GM19438 (cell line): ENCODE measurements around the gene HERC4.
"Not testable (repeated sequence)": the region's sequence is repeated elsewhere in the genome, so short reads cannot be mapped to it uniquely, and the experiment has no call there.

Source experiments
- ATAC-seq: cut with Tn5 transposase; IDR thresholded peaks from one replicate; pipeline ENCODE4 v1.9.1; 2021; ENCODE audit warnings: low read depth; ENCODE audit not compliant: unreplicated experiment

The HERC4 gene

DNA sequence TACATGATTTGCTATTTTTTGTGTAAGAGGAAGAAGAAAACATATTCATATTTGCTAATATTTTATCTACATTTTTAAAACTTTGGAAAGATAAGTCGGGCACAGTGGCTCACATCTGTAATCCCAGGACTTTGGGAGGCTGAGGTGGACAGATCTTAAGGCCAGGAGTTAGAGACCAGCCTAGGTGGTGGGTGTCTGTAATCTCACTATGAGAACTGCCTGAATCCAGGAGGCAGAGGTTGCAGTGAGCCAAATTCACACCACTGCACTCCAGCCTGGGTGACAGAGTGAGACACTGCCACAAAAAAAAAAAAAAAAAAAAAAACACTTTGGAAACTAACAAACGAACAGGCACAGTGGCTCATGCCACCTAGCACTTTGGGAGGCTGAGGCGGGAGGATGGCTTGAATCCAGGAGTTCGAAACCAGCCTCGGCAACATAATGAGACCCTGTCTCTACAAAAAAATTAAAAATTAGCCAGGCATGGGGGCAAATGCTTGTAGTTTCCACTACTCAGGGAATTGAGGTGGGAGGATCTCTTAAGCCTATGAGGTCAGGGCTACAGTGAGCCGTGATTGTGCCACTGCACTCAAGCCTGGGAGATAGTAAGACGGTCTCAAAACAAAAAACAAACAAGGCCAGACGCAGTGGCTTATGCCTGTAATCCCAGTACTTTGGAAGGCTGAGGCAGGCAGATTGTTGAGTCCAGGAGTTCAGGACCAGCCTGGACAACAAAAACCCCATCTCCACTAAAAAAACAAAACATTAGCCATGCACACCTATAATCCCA is 25.6 kb downstream of the HERC4 start:
- ATAC-seq: no peak

DNA sequence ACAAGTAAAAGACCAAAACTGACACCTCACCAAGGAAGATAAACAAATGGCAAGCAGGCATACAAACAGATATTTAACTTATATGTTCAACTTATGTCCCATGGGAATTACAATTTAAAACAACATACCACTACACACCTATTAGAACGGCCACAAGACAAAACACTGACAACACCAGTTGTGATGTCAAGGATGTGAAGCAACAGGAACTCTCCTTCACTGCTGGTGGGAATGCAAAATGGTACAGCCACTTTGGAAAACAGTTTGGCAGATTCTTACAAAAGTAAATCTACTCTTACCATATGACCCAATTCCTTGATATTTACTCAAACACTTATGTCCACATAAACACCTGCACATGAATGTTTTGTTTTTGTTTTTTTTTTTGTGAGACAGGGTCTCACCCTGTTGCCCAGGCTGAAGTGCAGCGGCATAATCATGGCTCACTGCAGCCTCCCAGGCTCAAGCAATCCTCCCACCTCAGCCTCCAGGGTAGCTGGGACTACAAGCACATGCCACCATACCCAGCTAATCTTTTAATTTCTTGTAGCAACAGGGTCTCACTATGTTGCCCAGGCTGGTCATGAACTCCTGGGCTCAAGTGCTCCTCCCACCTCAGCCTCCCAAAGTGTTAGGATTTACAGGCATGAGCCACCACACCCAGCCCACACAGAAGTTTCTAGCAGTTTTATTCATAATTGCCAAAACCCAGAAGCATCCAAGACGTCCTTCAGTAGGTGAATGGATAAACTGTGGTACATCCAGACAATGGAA is 27.3 kb downstream of the HERC4 start:
- no peak for ATAC-seq

DNA sequence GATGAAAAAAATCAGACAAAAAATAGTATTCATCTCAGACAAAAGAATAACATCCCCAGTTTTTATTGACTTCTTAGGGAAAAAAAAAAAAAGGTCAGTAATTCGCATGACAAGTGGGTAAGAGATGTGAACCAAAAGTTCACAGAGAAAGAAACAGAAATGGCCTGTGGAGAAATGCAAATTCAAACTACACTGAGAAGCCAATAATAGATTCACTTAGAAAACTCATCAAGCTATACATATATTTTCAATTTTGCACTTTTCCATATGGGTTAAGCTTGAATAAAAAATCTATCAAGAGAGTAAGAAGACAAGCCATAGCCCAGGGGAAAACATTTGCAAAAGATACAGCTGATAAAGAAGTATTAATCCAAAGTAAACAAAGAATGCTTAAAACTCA is 28.0 kb downstream of the HERC4 start:
- ATAC-seq: no peak

GRCh38 chr10:68046642-68047041 is 28.4 kb downstream of the HERC4 start:
- ATAC-seq: no peak

GRCh38 chr10:68043030-68043429 is 32.1 kb downstream of the HERC4 start:
- ATAC-seq: no peak

GRCh38 chr10:68032113-68032512 is 43.0 kb downstream of the HERC4 start:
- ATAC-seq: no peak

DNA sequence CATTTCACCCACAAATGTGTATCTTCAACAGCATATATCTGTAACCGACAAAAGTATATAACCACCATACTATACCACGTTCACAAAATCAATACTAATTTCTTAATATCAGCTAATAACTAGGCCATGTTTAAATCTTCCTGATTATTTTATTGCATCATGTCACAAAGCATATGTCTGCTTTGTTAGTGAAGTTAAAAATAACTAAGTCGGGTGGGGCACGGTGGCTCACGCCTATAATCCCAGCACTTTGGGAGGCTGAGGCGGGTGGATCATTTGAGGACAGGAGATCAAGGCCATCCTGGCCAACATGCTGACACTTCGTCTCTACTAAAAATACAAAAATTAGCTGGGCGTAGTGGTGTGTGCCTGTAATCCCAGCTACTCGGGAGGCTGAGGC is 47.7 kb downstream of the HERC4 start:
- no peak for ATAC-seq

DNA sequence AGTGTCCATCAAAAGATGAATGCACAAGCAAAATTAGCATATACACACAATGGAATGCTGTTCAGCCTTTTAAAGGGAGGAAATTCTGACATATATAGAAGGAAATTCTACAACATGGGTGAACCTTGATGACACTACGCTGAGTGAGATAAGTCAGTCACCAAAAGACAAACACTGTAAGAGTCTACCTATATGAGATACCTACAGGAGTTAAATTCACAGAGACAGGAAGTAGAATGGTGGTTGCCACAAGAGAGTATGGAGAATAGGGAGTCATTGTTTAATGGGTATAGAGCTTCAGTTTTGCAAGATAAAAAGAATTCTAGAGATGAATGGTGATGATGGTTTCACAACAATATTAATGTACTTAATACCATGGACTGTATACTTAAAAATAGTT is 51.8 kb downstream of the HERC4 start:
- no peak for ATAC-seq

DNA sequence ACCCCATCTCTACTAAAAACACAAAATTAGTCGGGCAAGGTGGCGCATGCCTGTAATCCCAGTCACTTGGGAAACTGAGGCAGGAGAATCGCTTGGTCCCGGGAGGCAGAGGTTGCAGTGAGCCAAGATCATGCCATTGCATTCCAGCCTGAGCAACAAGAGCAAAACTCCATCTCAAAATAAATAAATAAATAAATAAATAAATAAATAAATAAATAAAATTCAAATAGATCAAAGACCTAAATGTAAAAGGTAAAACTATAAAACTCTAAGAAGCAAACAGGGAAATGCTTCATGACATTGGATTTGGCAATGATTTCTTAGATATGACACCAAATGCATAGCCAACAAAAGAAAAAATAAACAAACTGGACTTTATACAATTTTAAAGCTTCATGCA is 52.8 kb downstream of the HERC4 start:
- not testable (repeated sequence) for ATAC-seq

DNA sequence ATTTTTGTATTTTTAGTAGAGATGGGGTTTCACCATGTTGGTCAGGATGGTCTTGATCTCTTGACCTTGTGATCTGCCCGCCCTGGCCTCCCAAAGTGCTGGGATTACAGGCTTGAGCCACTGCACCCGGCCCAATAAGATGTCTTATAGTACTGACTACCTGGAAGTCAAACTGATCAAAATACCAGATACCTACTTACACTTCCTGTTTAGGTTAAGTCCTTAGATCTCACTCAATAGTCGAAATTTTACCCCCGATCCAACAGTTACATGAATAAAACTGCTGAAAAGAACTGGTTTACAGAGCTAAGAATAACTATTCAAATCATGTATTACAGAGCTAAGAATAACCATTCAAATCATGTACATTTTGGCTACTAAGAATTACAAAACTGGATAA is 58.6 kb downstream of the HERC4 start:
- not testable (repeated sequence) for ATAC-seq

- ATAC-seq: no peak
Measured at GRCh38 chr10:68010426-68010940, 64.6 kb downstream of the HERC4 start.

DNA sequence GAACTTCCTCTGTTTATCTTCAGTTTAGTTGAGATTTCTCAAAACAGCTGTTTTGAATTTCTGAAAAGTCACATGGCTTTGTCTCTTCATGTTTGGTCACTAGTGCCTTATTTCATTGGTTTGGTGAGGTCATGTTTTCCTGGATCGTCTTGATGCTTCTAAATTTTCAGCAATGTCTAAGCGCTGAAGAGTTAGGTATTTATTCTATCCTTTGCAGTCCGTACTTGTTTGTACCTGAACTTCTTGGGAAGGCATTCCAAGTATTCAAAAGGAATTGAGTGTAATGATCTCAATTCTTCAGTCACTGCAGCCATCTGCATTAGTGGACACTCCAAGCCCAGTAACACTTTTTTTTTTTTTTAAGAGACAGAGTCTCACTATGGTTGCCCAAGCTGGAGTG is 67.7 kb downstream of the HERC4 start:
- ATAC-seq: no peak

DNA sequence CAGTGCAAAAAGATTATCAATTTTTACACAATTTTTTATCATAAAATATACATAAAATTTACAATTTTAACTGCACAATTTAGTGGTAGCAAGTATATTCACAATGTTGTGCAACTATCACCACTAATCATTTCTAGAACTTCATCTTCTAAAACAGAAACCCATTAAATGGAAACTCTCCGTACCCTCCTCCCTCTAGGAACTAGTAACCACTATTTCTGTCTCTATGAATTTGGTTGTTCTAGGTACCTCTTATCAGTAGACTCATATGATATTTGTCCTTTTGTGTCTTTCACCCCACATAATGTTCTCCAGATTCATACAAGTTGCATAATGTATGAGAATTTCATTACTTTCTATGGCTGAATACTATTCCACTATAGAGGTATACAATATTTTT is 73.5 kb downstream of the HERC4 start:
- no peak for ATAC-seq

DNA sequence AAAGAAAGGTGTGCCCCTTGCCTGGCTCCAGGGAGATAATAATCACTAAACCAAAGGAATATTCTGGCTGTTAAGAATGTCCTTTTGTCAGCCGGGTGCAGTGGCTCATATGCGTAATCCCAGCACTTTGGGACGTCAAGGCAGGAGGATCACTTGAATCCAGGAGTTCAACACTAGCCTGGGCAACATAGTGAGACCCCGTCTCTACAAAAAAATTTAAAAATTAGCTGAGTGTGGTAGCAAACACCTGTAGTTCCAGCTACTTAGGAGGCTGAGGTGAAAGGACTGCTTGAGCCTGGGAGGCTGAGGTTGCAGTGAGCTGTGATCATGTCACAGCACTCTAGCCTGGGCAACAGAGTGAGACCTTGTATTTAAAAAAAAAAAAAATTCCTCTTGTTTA is 74.1 kb downstream of the HERC4 start:
- ATAC-seq: no peak

- ATAC-seq: no peak
Measured at GRCh38 chr10:67990093-67990492, 85.0 kb downstream of the HERC4 start.

GRCh38 chr10:67988606-67989005 is 86.5 kb downstream of the HERC4 start:
- ATAC-seq: no peak

DNA sequence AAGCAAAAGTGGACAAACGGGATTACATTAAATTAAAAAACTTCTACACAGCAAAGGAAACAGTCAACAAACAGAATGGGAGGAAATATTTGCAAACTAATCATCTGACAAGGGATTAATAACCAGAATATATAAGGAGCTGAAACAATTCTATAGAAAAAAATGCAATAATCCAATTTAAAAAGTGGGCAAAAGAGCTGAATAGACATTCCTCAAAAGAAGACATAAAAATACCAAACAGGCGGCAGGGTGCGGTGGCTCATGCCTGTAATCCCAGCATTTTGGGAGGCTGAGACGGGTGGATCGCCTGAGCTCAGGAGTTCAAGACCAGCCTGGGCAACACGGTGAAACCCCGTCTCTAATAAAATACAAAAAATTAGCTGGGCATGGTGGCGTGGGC is 92.5 kb downstream of the HERC4 start:
- ATAC-seq: not testable (repeated sequence)

DNA sequence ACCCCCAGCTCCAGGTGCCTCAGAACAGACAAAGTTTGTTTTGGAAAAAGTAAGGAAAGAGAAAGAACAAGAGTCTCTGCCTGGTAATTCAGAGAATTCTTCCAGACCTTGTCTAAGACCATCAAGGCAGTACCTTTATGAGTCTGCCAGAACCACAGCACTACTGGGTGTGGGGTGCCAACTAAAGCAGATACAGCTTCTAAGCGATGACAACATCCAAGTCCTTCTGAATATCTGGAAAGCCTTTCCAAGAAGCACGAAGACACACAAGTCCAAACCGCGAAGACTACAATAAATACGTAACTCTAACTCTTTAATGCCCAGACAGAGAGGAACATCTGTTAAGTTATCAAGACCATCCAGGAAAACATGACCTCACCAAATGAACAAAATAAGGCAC is 96.3 kb downstream of the HERC4 start:
- ATAC-seq: no peak

- ATAC-seq: no peak
Measured at GRCh38 chr10:67977251-67977650, 97.8 kb downstream of the HERC4 start.

GRCh38 chr10:67976292-67977245 is 98.5 kb downstream of the HERC4 start:
- ATAC-seq: no peak

DNA sequence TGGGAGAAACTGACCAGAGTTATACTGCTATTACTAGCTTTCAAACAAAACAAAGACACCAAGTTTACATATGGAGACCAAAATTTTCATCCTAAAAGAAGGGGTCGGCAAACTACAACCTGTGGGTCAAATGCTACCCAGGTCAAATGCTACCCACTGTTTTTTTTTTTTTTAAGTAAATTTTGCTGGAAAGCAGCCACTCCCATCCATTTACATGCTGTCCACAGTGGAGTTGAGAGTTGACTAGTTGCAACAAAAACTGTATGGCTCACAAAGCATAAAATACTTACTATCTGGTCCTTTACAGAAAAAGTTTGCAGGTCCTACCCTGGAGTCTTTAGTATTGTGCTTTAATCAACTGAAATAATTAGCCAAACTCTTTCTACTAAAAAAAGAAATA is 99.2 kb downstream of the HERC4 start:
- ATAC-seq: no peak
